HG03457 (cell line): ENCODE data around the gene ADAMTS6.
"Not testable (repeated sequence)": the region's sequence is repeated elsewhere in the genome, so short reads cannot be mapped to it uniquely, and the experiment has no call there.

ENCODE experiments used
- ATAC-seq: cut with Tn5 transposase; IDR thresholded peaks from one replicate; pipeline ENCODE4 v1.9.1; 2021; ENCODE audit warnings: moderate number of reproducible peaks; ENCODE audit not compliant: unreplicated experiment

The ADAMTS6 gene

GRCh38 chr5:65382582-65382981 is 99.1 kb downstream of the ADAMTS6 start:
- ATAC-seq, result no peak

- ATAC-seq, result not testable (repeated sequence)
These were observed 111.2 kb downstream of the ADAMTS6 start for GRCh38 chr5:65370505-65370904.

GRCh38 chr5:65366655-65367054 is 115.1 kb downstream of the ADAMTS6 start:
- no peak for ATAC-seq

GRCh38 chr5:65364907-65365306 is 116.8 kb downstream of the ADAMTS6 start:
- no peak for ATAC-seq

GRCh38 chr5:65363499-65363898 is 118.2 kb downstream of the ADAMTS6 start:
- no peak for ATAC-seq

GRCh38 chr5:65359981-65360380 is 121.7 kb downstream of the ADAMTS6 start:
- ATAC-seq, result no peak

GRCh38 chr5:65359569-65359968 is 122.2 kb downstream of the ADAMTS6 start:
- no peak for ATAC-seq

GRCh38 chr5:65356274-65356673 is 125.4 kb downstream of the ADAMTS6 start:
- ATAC-seq, result no peak

GRCh38 chr5:65355301-65355700 is 126.4 kb downstream of the ADAMTS6 start:
- ATAC-seq, result no peak

GRCh38 chr5:65341835-65342234 is 139.9 kb downstream of the ADAMTS6 start:
- no peak for ATAC-seq

- no peak for ATAC-seq
These were observed 143.0 kb downstream of the ADAMTS6 start for GRCh38 chr5:65338606-65339151.

GRCh38 chr5:65334077-65334476 is 147.6 kb downstream of the ADAMTS6 start:
- ATAC-seq, result no peak

- ATAC-seq, result no peak
These were observed 149.1 kb downstream of the ADAMTS6 start for GRCh38 chr5:65332591-65332990.

- no peak for ATAC-seq
These were observed 152.5 kb downstream of the ADAMTS6 start for GRCh38 chr5:65329266-65329665.

GRCh38 chr5:65327582-65327981 is 154.1 kb downstream of the ADAMTS6 start:
- no peak for ATAC-seq

- ATAC-seq, result no peak
These were observed 154.8 kb downstream of the ADAMTS6 start for GRCh38 chr5:65326922-65327321.

- no peak for ATAC-seq
These were observed 157.5 kb downstream of the ADAMTS6 start for GRCh38 chr5:65324226-65324625.

GRCh38 chr5:65320704-65321103 is 161.0 kb downstream of the ADAMTS6 start:
- ATAC-seq, result not testable (repeated sequence)

GRCh38 chr5:65320250-65320649 is 161.5 kb downstream of the ADAMTS6 start:
- ATAC-seq, result no peak

GRCh38 chr5:65307931-65308330 is 173.8 kb downstream of the ADAMTS6 start:
- ATAC-seq, result no peak

- ATAC-seq, result no peak
These were observed 174.6 kb downstream of the ADAMTS6 start for GRCh38 chr5:65307088-65307487.

GRCh38 chr5:65305913-65306312 is 175.8 kb downstream of the ADAMTS6 start:
- ATAC-seq, result no peak

GRCh38 chr5:65299861-65300260 is 181.9 kb downstream of the ADAMTS6 start:
- ATAC-seq, result no peak
